Spleen (tissue), 7 donors: ENCODE data around the gene CELF1.

Experiments used
- POLR2A ChIP-seq, 3 donors: fragments of 450-650 bp; IDR thresholded peaks; one replicate each; pipeline ENCODE4 v1.5.1; 2017; ENCODE audit warnings: antibody characterized with exemption in 3 of 3, mild to moderate bottlenecking in 1 of 3
- TF ChIP-seq, protein P1 (sequence below), 11 experiments: fragments of 200-600 bp in 7 of 11; fragments of 450-650 bp in 4 of 11; sonication (generic) in 4 of 11; IDR thresholded peaks in 8 of 11; conservative IDR thresholded peaks in 3 of 11; 1 replicate in 7 of 11; 2 replicates in 4 of 11; pipeline versions ENCODE4 v1.4.0 to v1.8.0; 2016 to 2021; ENCODE audit warnings: antibody characterized with exemption in 11 of 11, inconsistent platforms in 4 of 11, mild to moderate bottlenecking in 1 of 11
- donor health status: DM: no; HTN: no; CAD: no; lungs with moderate emphysema.
- donor health status: DM: no; HTN: no; CAD: no.
- donor health status: DM: no; HTN: no; CAD: no.

DNA sequence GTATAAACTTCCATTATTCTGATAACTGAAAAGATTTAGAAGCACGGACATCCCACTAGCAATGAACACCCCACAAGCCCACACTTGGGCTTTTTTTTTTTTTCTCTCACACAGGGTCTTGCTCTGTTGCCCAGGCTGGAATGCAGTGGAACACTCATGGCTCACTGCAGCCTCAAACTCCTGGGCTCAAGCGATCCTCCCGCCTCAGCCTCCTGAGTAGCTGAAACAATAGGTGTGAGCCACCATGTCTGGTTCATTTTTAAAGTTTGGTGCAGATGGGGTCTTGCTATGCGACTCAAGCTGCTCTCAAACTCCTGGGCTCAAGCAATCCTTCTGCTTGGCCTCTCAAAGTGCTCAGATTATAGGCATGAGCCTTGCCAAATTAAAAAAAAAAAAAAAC is 107.1 kb downstream of the CELF1 start:
- TF ChIP-seq, protein P1, sequence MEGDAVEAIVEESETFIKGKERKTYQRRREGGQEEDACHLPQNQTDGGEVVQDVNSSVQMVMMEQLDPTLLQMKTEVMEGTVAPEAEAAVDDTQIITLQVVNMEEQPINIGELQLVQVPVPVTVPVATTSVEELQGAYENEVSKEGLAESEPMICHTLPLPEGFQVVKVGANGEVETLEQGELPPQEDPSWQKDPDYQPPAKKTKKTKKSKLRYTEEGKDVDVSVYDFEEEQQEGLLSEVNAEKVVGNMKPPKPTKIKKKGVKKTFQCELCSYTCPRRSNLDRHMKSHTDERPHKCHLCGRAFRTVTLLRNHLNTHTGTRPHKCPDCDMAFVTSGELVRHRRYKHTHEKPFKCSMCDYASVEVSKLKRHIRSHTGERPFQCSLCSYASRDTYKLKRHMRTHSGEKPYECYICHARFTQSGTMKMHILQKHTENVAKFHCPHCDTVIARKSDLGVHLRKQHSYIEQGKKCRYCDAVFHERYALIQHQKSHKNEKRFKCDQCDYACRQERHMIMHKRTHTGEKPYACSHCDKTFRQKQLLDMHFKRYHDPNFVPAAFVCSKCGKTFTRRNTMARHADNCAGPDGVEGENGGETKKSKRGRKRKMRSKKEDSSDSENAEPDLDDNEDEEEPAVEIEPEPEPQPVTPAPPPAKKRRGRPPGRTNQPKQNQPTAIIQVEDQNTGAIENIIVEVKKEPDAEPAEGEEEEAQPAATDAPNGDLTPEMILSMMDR (IDR thresholded peaks at IDR 0.05 in 8 of 11, conservative IDR thresholded peaks at IDR 0.05 in 3 of 11): no peak
- TF ChIP-seq POLR2A (IDR thresholded peaks at IDR 0.05): no peak
